Kidney tubule cell (primary cell): ENCODE measurements around the gene NCBP3.
A peak's percentile ranks its signal among the peaks of the same experiment; 100 is the strongest.
"Not testable (repeated sequence)": the region's sequence is repeated elsewhere in the genome, so short reads cannot be mapped to it uniquely, and the experiment has no call there.

Experiments
- DNase-seq: peaks from one replicate; pipeline ENCODE4 v3.0.0-alpha.2; 2018; ENCODE audit warnings: low spot score

NCBP3 gene

DNA sequence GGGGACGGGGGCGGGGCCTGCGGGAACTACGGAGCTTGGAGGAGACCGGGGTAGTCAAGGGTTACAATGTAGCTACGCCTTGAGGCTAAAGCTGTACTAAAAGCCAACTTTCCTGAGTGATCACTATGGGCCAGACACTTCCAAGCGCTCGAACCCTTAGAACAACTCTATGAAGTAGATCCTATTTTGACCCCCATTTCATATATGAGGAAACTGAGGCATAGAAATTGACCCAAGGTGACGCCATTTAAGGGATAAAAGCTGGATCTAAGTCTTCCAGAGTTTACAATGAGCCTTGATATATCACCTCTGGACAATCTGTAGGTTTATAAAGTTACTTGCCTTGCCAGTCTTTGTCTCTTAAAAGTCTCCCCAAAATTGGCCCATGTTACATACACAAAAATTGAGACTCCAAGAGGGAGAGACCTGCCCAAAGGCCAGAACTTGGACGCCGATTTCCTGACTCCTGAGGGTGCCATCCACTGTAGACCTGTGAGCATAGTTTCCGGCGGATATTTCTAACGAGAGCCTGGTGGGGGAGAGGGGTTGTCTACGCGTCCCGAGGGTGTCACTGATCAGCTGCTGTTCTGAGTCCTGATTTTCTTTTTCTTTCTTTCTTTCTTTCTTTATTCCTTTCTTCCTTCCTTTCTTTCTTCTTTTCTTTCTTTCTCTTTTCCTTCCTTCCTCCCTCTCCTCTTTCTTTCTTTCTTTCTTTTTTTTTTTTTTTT, 555 bp upstream of the NCBP3 start:
- DNase-seq = no peak

DNA sequence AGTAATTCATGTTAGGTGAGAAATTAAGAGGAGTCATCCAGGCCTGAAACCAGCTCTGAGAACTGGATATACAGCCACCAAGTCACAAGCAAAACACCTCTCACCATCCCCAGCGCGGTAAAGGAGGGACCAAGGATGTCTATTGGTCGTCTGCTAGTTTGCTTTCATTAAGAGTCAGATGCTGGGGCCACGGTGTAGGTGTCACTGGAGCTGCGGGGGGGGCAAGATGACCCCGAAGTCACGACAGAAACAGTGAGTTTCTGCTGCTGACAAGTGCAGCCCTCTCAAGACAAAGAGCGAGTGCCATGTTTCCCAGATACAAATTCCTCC, 790 bp downstream of the NCBP3 start:
- DNase-seq = peak; percentile 46

DNA sequence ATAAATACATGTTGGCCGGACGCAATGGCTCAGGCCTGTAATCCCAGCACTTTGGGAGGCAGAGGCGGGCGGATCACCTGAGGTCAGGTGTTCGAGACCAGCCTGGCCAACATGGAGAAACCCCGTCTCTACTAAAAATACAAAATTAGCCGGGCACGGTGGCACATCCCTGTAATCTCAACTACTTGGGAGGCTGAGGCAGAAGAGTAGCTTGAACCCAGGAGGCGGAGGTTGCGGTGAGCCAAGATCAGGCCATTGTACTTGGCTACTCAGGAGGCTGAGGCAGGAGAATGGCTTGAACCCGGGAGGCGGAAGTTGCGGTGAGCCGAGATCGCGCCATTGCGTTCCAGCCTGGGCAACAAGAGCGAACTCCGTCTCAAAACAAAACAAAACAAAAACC, 1.5 kb downstream of the NCBP3 start:
- not testable (repeated sequence) for DNase-seq

DNA sequence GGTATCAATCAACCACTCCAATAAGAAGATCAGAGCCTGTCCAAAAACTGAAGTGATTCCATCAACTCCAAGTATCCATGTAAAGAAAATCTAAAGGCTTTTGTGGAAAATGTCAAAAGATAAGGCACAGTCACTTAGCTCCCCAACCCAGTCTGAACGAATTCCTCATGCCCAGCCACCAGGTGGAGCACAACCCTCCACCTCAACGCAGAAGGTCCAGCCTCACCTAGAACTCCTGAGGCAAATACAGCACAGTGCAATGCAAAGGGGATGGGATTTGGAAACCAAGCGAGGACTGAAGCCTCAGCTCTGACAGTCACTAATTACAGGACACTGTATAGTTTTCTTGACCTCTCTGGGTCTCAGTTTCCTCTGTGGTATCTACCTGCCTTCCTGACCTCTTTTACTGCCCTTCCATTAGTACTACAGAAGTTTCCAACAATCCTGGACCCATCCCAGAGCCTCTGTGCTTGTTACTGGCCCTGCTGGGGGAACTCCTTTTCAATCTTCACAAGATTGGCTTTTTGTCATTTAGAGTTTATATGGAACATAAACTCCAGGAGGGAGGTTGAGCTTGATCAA, 2.0 kb downstream of the NCBP3 start:
- peak; percentile 67 for DNase-seq

DNA sequence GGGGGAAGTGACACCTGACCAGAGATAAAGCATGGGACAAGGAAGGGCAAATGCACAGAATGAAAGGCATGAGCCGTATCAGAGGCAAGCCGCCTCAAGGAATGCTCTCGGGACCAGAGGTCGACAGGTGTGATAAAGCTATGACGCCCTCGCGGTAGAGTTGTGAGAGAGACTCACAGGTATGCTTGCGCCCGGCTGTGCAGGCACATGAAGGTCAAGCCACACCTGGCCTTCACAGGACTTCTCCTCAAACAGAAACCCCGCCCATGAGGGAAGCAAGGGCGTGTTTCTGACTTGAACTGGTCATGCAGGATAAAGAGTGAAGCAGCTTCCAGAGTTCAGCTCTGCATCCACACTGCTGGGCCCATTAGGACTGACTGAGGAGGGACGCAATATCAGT, 7.8 kb downstream of the NCBP3 start:
- DNase-seq = peak; percentile 63

DNA sequence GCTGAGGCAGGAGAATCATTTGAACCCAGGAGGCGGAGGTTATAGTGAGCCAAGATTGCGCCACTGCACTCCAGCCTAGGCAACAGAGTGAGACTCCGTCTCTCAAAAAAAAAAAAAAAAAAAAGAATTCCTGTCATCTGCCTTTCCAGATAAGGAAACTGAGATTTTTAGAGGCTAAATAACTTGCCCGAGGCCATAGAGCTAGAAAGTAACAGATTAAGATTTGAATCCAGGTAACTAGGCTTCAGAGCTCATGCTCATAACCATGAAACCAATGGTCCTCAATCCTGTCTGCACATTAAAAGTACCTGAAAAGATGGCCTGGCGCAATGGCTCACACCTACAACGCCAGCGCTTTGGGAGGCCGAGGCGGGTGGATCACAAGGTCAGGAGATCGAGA, 9.5 kb downstream of the NCBP3 start:
- DNase-seq = no peak

DNA sequence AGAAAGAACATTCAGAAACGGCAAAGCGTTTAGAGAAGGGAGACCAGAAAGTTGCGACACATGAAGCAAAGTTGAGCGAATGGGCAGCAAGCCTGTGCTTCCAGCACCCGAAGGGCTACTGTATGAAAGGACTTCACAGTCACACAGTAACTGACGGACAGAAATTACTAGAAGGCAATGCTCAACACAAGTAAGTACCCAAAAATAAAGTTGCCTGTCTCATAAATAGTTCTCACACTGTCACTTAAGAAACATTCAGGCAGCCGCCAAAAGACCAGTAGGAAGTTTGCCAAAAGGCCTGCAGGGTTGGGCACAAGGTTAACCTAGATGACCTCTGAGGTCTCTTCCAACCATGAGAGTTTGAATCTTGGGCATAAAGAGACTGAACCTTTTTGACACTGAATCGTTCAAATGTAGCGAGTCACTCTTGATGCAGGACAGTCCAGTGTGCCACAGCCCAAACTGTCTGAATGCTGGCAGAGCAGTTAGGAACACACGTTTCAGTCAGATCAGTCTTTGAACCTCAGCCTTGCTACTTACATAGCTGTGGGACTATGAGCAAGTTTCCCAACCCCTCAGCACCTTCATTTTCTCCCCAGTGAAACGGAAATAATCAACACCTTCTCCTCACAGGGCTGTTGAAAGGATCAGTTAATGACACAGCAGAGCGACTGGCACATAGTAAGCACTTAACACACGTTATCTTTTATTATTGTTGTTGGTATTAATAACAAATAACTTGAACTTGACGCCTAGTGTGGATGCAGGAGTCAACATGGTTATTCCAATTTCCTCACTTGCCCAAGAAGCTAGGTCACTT, 10.4 kb downstream of the NCBP3 start:
- peak; percentile 13 for DNase-seq

DNA sequence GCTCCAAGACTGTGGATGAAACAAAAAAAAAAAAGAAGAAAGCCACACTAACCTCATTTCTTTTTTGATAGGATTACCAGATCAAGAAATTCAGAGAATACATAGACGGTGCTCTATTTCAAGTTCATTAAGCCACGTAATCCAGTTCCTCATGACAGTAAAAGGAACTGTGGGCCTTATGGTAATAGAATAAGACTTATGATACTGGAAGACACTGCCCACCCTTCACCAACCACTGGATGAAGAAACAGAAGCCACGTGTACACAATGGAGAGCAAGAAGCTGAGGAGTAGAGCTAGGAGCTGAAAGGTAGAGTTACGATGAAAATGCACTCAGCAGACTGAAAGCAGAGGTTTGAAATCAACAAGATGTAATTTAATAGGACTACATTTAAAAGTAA, 11.2 kb downstream of the NCBP3 start:
- DNase-seq = no peak

DNA sequence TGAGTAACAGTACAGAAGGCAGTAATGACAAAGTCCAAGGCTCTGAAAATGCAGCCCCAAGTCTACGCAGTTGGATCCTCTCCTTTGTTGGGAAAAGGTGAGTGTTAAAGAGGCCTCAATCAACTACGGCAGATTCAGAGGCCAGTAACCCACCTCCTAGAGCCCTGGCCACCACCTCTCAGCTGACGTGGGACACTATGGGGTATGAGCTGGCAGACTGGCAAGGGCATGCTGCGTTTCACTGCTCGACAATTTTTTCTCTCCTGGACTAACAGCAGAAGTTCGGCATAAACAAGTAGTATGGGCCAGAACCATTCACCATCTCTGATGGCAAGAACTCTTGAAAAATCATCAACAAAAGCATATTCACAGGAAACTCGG, 17.2 kb downstream of the NCBP3 start:
- no peak for DNase-seq

DNA sequence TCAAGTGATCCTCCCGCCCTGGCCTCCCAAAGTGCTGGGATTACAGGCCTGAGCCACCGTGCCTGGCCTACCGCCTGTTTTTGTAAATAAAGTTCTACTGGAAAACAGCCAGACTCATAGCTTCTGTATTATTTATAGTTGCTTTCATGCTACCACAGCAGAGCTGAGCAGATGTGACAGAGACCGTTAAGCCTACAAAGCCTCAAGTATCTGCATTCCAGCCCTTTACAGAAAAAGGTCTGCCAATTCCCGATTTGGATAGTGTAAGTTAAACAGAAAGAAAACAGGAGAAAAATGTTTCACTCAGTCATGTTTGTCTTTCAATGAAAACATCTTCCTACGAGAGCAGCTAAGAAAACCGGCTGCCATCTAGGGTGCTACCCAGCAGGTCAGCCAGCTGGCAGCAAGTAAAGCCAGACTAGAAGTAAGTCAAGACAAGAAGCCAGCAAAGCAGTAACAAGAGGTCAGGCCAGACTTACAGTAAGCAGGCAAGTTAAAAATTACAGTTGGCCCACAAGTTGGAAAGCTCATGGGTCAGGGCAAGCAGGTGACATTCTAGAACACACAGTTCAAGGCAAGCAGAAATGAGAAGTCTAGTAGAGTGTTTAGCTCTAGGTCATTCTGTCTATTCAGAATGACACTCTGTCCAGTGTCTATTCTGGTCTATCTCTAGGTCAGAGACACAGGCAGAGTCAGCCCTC, 17.7 kb downstream of the NCBP3 start:
- no peak for DNase-seq

DNA sequence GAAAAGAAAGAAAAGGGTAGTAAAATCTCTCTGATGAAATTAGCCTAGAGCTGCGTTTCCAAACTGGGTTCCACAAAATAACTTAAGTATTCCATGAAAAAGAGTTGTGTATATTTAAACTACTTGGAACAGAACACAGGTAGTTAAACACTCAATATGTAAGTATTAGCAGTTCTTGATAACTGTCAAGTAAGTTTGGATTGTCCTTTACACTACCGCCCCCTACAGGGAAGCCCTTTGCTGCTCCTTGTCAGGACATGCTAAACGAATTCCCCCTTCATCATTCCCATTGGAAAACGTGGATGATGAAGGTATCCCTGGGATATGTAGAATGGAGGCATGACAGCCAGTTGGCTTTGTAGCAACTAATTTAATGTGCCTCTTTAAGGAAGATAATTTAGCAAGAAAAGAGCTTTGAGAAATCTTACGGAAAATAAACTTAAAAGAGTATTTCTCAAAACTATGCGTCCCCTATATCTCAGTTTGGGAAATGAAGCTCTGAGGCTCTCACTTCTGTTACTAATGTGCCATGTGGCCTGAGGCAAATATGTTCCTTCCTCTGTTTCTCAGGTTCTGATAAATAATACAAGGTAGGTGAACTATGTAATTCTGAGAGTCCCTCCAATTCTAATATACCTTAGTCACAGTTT, 18.8 kb downstream of the NCBP3 start:
- DNase-seq = peak; percentile 71

DNA sequence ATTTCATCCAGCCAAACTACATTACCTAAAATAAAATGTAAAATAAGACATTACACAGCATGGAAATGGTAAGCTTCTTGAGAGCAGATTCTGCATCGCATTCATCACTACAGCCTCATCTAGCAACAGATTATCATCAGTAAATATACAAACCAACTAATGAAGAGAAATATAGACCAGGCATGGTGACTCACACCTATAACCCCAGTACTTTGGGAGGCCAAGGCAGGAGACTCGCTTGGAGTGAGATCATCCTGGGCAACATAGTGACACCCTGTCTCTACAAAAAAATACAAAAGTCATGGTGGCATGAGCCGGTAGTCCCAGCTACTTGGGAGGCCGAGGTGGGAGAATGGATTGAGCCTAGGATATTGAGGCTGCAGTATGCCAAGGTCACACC, 19.9 kb downstream of the NCBP3 start:
- DNase-seq = peak; percentile 46

DNA sequence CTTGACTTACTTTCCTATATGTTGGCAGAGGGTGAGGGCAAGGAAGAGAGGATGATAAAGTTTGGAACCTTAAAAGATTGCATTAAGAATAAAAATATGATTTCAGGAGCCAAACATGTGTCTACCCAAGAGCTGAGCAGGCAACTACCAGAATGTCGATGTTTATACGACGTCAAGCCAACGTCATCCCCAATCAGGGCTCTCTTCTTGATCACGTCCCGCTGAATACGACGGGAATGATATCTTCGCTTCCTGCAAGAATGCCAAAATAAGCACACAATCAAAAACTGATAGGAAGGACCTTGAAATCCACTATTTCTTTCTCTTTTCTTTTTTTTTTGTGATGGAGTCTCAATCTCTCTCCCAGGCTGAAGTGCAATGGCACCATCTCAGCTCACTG, 24.9 kb downstream of the NCBP3 start:
- no peak for DNase-seq

DNA sequence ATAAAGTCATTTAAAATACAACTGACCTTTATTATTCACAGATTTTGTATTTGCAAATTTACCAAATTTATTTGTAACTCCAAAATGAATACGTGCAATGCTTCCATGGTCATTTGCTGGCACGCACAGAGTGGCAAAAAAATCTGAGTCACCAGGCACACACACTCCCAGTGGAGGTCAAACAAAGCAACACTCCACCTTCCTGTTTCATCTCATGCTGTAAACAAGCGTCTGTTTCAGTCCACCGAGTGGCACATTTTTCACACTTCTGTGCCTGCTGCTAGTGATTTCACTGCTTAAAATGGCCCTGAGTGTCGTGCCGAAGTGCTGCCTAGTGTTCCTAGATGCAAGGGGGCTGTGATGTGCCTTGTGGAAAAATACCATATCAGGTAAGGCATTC, 27.3 kb downstream of the NCBP3 start:
- peak; percentile 25 for DNase-seq

DNA sequence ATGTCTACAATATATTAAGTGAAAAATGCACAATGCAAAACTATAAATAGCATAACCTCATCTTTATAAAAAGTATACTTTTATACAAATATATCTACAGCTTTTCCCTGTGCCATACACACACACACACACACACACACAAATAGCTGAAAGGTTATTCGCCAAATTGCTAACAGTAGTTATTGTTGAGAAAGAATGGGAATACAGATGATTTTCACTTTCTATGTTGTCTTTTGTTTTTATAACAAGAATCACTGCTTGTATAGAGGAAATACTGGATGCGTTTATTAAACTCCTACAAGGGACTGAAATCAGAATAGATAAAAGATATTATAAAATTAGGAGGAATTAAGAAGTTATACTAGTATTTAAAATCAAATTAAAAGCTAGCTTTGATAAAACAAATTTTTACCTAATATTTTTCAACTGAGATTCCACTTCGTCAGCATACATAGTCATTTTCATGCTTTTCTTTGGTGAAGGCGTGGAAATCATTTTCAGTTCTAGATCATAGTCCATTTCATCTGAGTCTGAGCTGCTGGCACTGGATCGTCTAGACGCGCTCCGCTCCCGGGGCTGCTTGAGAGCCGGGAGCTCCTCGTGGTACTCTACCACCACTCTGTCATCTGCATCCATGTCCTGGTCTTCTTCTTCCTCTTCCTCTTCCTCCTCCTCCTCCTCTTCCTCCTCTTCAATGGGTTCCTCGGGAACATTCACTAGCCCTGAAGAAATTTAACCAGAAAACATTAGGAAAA, 28.0 kb downstream of the NCBP3 start:
- DNase-seq = no peak

DNA sequence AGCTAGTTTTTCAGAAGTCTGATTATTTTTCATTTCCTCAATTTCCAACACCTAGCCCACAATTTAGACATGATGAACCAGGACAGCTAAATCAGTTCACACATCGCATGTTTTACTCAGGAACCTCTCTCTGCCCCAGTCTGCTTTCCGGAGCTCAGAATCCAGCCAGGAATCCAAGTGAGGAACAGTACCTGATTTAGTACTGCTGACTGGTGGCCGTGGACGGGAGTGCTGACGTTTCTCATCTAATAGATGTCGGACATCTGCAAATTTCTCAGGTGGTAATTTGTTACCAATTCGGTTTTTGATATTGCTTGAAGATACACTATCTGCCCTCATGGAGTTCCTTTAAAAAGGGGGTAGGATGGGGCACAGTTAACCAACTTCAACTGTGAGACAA, 30.1 kb downstream of the NCBP3 start:
- no peak for DNase-seq

DNA sequence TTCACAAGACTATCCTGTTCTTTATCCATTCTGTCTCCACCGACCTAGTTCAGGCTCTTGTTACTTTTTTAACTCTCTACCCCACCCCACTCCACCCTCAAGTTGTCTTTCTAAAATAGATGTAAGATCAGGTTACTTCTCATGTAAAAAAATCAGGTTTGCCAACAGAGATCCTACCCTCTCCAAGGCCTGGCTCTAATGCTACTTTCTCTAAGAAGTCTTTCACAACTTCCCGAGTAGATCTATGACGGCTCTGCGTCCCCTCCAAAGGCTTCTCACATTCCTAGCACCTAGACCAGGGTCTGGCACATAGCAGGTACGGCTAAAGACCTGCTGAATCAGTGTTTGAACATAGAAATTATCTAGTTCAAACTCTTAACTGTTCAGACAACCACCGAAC, 30.9 kb downstream of the NCBP3 start:
- DNase-seq = no peak

DNA sequence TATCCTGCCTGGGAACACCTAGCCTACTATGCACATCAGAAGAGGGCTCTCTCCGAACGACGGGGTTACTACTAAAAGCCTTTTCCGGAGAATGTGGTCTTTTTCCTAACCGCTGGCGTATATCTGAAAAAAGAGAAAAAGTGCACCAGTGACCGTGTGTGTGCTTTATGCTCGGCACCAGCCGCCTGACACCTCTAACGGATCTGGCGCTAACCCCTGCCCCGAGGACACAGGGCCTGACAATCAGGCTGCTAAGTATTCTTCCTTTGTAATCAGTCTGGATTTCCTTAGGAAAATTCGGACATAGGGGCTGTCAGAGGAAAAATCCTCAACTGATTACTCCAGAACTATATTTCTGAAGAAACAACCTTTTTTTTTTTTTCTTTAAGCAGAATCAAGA, 31.7 kb downstream of the NCBP3 start:
- no peak for DNase-seq

DNA sequence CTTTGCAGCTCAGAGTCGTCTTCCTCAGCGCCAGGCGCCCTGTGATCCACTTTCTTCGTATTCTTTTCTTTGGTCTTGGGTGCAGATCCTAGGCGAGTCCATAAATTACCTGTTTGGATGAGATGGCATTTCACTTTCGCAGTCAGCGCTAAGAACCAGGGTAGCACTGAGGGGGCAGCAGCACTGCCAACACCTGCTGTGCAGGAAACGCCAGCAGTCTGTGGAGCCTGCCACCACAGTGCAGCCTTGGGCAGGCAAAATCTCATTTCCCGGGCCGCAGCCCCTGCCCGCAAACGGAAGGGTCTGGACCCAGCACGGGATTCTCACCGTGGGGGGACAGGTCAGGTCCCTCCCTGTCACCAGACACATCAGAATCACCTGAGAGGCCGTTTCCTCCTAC, 32.9 kb downstream of the NCBP3 start:
- no peak for DNase-seq

DNA sequence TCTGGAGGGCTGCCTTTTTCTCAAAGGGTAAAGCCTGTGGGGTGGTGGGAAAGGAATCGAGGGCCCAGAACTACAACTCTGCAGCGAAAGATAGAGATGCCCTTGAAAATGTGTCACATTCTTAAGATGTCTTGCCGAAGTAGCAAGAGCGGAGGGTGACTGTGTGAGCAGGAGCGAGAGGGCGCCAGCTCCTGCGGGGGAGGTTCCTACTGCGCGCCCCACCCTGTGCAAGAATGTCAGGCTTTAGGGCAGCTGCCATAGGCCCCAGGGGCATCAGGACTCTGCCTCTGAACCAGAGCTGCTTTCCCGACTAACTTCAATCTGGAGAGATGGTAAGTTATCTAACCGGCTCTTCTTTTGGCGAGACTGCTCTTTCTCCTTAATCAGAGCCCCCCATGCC, 33.3 kb downstream of the NCBP3 start:
- no peak for DNase-seq

DNA sequence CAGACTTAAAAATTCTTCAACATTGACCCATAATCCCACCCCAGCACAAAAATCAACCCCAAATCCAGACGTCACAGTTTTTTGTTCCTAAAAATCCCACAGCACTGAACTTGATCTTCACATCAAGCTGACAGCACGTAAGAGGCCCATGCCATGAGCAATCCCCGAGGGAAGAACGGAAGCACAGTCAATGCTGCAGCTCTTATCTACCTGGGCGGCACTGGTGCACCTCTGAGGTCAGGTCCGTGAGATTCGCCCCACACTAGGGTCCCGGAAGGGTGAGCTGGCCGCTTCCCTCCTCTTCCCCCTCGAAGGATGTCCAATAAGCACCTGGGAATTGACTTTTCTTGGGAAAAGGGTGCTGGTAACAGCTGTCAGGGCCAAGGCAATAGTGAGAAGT, 33.8 kb downstream of the NCBP3 start:
- DNase-seq = no peak

DNA sequence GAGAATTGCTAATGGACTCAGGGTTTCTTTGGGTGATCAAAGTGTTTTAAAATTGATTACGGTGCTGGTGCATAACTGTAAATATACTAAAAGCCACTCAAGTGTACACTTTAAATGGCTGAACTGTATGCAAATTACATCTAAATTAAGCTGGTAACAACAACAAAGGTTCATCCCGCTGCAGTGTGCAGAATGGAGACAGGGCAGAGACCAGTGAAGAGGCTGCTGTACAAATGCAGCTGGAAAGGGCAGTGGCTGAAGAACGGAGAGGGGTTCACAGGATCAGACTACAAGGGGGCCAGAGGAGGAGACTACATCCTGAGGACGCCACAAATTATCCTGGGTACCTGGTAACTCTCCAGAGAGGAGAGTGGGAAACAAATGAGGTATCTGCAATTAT, 36.0 kb downstream of the NCBP3 start:
- DNase-seq = no peak
